GM12878 (cell line): ENCODE measurements around the gene STK40. TPM values are rescaled to one million over a fixed set of nuclear protein-coding genes. Genes with fewer than 3 reads are reported as not detected.

Experiments used
- ATAC-seq: fragments of 200-7000 bp; cut with Tn5 transposase; 3 replicates; pipeline ENCODE4 v1.9.1; 2020; ENCODE audit warnings: mild to moderate bottlenecking, moderate library complexity
- BruUV-seq: library from RNA; stranded (reverse); fragments of 400-500 nt; replicated peaks from 2 replicates; lab custom pipeline; 2021; lab: Mats Ljungman, UMichigan
- CTCF ChIA-PET: fragments of 300-600 bp; sonication (Branson Sonifier 250); formaldehyde crosslinking; extraction: SDS; loops from one replicate; lab custom pipeline; 2021; ENCODE audit warnings: inconsistent platforms; lab: Yijun Ruan, JAX
- POLR2A ChIA-PET: fragments of 350-600 bp; formaldehyde crosslinking; extraction: SDS; loops from one replicate; lab custom pipeline; 2021; ENCODE audit warnings: inconsistent platforms; lab: Charles Lee
- RAD21 ChIA-PET: fragments of 300-600 bp; sonication (Branson Sonifier 250); formaldehyde crosslinking; loops from one replicate; lab custom pipeline; 2023; ENCODE audit warnings: antibody characterized with exemption; ENCODE audit not compliant: unreplicated experiment; lab: Charles Lee
- SMC1A ChIA-PET: fragments of 300-600 bp; sonication (Branson Sonifier 250); formaldehyde crosslinking; loops from one replicate; lab custom pipeline; 2023; ENCODE audit not compliant: unreplicated experiment, uncharacterized antibody; lab: Charles Lee
- DNase-seq: peaks from one replicate; pipeline ENCODE4 v3.0.0-alpha.2; 2011; ENCODE audit warnings: low read depth, low spot score
- FAIRE-seq: peaks from 3 replicates; lab custom pipeline; 2011; peaks lifted over from hg19 to GRCh38; lab: Jason Lieb, UNC
- H2AFZ ChIP-seq: 2 replicates; pipeline ENCODE4 v1.6.0; 2011; ENCODE audit warnings: low read depth, low read length, control low read depth; ENCODE audit not compliant: control insufficient read depth
- H3K27ac ChIP-seq: 2 replicates; pipeline ENCODE4 v1.5.1; 2011; ENCODE audit warnings: control low read depth; ENCODE audit not compliant: control insufficient read depth, insufficient read depth
- H3K27me3 ChIP-seq, 2 experiments: replicated peaks in 1 of 2; 2 replicates each; pipeline versions ENCODE4 v1.6.0 to v1.6.1; 2011; ENCODE audit warnings: low read length in 1 of 2; ENCODE audit not compliant: control insufficient read depth in 2 of 2, insufficient read depth in 2 of 2
- H3K36me3 ChIP-seq, 2 experiments: 2 replicates each; pipeline ENCODE4 v1.5.1; 2011; ENCODE audit warnings: low read length in 1 of 2; ENCODE audit not compliant: control insufficient read depth in 2 of 2, insufficient read depth in 2 of 2
- H3K4me1 ChIP-seq: 2 replicates; pipeline ENCODE4 v1.6.1; 2011; ENCODE audit warnings: mild to moderate bottlenecking, low read length, moderate library complexity, mixed read lengths; ENCODE audit not compliant: control insufficient read depth, insufficient read depth
- H3K4me2 ChIP-seq: 2 replicates; pipeline ENCODE4 v1.6.0; 2011; ENCODE audit warnings: control low read depth; ENCODE audit not compliant: control insufficient read depth, insufficient read depth
- H3K4me3 ChIP-seq: fragments of 200-600 bp; sonication (generic); 2 replicates; pipeline ENCODE4 v1.5.1; 2016
- H3K79me2 ChIP-seq: 2 replicates; pipeline ENCODE4 v1.6.0; 2011; ENCODE audit warnings: low read length; ENCODE audit not compliant: control insufficient read depth, insufficient read depth
- H3K9ac ChIP-seq: 2 replicates; pipeline ENCODE4 v1.8.0; 2011; ENCODE audit warnings: low read length, control low read depth, mixed read lengths; ENCODE audit not compliant: control insufficient read depth, insufficient read depth
- H3K9me3 ChIP-seq: replicated peaks from 3 replicates; pipeline ENCODE4 v1.5.1; 2011; ENCODE audit warnings: mild to moderate bottlenecking, low read length; ENCODE audit not compliant: control insufficient read depth, insufficient read depth
- H4K20me1 ChIP-seq: 2 replicates; pipeline ENCODE4 v1.6.0; 2011; ENCODE audit not compliant: control insufficient read depth, insufficient read depth
- ATF7 ChIP-seq: fragments of 450-650 bp; IDR thresholded peaks from 2 replicates; pipeline ENCODE4 v1.6.1; 2016; ENCODE audit warnings: low read depth, mild to moderate bottlenecking
- ELK1 ChIP-seq: IDR thresholded peaks from 2 replicates; pipeline ENCODE4 v1.6.1; 2012; ENCODE audit warnings: low read depth, low read length, improper control_type of control experiment
- ETV6 ChIP-seq, 2 experiments: fragments of 450-650 bp in 1 of 2; IDR thresholded peaks in 1 of 2; conservative IDR thresholded peaks in 1 of 2; 2 replicates each; pipeline ENCODE4 v1.6.1; 2014; ENCODE audit warnings: antibody characterized with exemption in 1 of 2, borderline replicate concordance in 1 of 2, low read depth in 1 of 2, mild to moderate bottlenecking in 1 of 2, moderate library complexity in 1 of 2
- GATAD2B ChIP-seq: fragments of 450-650 bp; conservative IDR thresholded peaks from 2 replicates; pipeline ENCODE4 v1.6.1; 2017; ENCODE audit warnings: low read depth, mild to moderate bottlenecking, moderate library complexity
- HSF1 ChIP-seq: fragments of 150-350 bp; IDR thresholded peaks from 2 replicates; pipeline ENCODE4 v1.6.1; 2014; ENCODE audit warnings: mild to moderate bottlenecking, low read depth, low read length
- IKZF1 ChIP-seq: fragments of 450-650 bp; conservative IDR thresholded peaks from 2 replicates; pipeline ENCODE4 v1.6.1; 2017; ENCODE audit warnings: antibody characterized with exemption, mild to moderate bottlenecking
- IKZF2 ChIP-seq, 2 experiments: fragments of 450-650 bp; IDR thresholded peaks; 2 replicates each; pipeline ENCODE4 v1.6.1; 2017; ENCODE audit warnings: mild to moderate bottlenecking in 2 of 2, moderate library complexity in 2 of 2
- IRF4 ChIP-seq: IDR thresholded peaks from 2 replicates; pipeline ENCODE4 v1.6.1; 2011; ENCODE audit warnings: low read depth, low read length
- MTA3 ChIP-seq: IDR thresholded peaks from 2 replicates; pipeline ENCODE4 v1.6.1; 2012; ENCODE audit warnings: low read length, inconsistent platforms, borderline replicate concordance
- NBN ChIP-seq: fragments of 450-650 bp; IDR thresholded peaks from 2 replicates; pipeline ENCODE4 v1.6.1; 2016
- PAX8 ChIP-seq: fragments of 450-650 bp; IDR thresholded peaks from 2 replicates; pipeline ENCODE4 v1.6.1; 2017; ENCODE audit warnings: mild to moderate bottlenecking, moderate library complexity
- POLR2AphosphoS2 ChIP-seq: IDR thresholded peaks from 2 replicates; pipeline ENCODE4 v1.6.1; 2011; ENCODE audit warnings: low read depth, mild to moderate bottlenecking, low read length, improper control_type of control experiment, moderate library complexity
- RAD51 ChIP-seq: fragments of 450-650 bp; IDR thresholded peaks from 2 replicates; pipeline ENCODE4 v1.6.1; 2016; ENCODE audit warnings: moderate library complexity, mild to moderate bottlenecking, inconsistent platforms
- RELB ChIP-seq: fragments of 450-650 bp; IDR thresholded peaks from 2 replicates; pipeline ENCODE4 v1.6.1; 2017; ENCODE audit warnings: low read depth, mild to moderate bottlenecking, moderate library complexity
- SIN3A ChIP-seq: IDR thresholded peaks from 2 replicates; pipeline ENCODE4 v1.6.1; 2012; ENCODE audit warnings: low read depth, low read length, improper control_type of control experiment
- SMARCA5 ChIP-seq: fragments of 450-650 bp; IDR thresholded peaks from 2 replicates; pipeline ENCODE4 v1.6.1; 2017; ENCODE audit warnings: mild to moderate bottlenecking
- SP1 ChIP-seq: IDR thresholded peaks from one replicate; pipeline ENCODE4 v1.6.1; 2011; ENCODE audit warnings: low read depth, low read length
- STAT1 ChIP-seq: fragments of 450-650 bp; conservative IDR thresholded peaks from 2 replicates; pipeline ENCODE4 v1.6.1; 2014; ENCODE audit warnings: antibody characterized with exemption, mild to moderate bottlenecking
- TBL1XR1 ChIP-seq: IDR thresholded peaks from 2 replicates; pipeline ENCODE4 v1.6.1; 2012; ENCODE audit warnings: low read depth, low read length, improper control_type of control experiment
- WGBS: methylation state at CpG from one replicate; pipeline ENCODE4 v1.1.6; 2016; ENCODE audit warnings: low lambda C conversion rate; ENCODE audit not compliant: insufficient replicate concordance, insufficient coverage; ENCODE audit errors: missing lambda C conversion rate; 5-methylcytosine and 5-hydroxymethylcytosine counted together
- in situ Hi-C: fragments of 300-500 bp; cut with MboI; formaldehyde crosslinking; loops from 9 replicates; pipeline ENCODE4 v1.14.3; 2018; ENCODE audit warnings: mixed read lengths
- intact Hi-C: fragments of 100-400 bp; cut with micrococcal nuclease; formaldehyde crosslinking; loops from one replicate; pipeline ENCODE4 v1.14.2; 2022; ENCODE audit not compliant: unreplicated experiment
- polyA plus RNA-seq, 11 experiments: library from polyadenylated mRNA; depleted of rRNA in 4 of 11; unstranded in 6 of 11; stranded (reverse) in 5 of 11; fragments of >200 nt; fragmentation: Nextera tagmentation in 4 of 11; fragmentation: Illumina TruSeq in 1 of 11; extraction: Ambion mirVana in 4 of 11; extraction: Trizol in 1 of 11; gene quantifications; 1 replicate in 1 of 11; 2 replicates in 10 of 11; pipeline versions ENCODE4 v1.2.1 to v1.2.3, GENCODE V29; 2011 to 2016; ENCODE audit warnings: inconsistent platforms in 2 of 11, missing spikeins in 2 of 11, low read depth in 1 of 11
- total RNA-seq, 4 experiments: library from RNA; depleted of rRNA in 3 of 4; stranded (reverse); fragments of >200 nt in 3 of 4; fragmentation: Illumina TruSeq in 1 of 4; extraction: Trizol in 1 of 4; gene quantifications; 2 replicates each; pipeline versions ENCODE4 v1.2.1 to v1.2.3, GENCODE V29; 2013 to 2021

STK40 gene
- total and polyA plus RNA-seq, 10 of the 15 experiments (the other 5 are each of a cell fraction or from before 2014, with no cell fraction given) = 0.27 to 51.0 (median 29.5) TPM

GRCh38 chr1:36349839-36350238 lies 35.9 kb downstream of the STK40 start (continued):
- TF ChIP-seq POLR2AphosphoS2 (no peak), RAD51 (no peak), IKZF2 (IDR thresholded peaks at IDR 0.05) (no peak)

GRCh38 chr1:36349241-36349671 lies 36.5 kb downstream of the STK40 start:
- no peaks in the 10 kb centered on the region for H4K20me1 ChIP-seq
- peaks cover 13 to 21% of the 10 kb centered on the region in 2 experiments; a peak in 3 of 4 replicates for H3K36me3 ChIP-seq
- ChIA-PET RAD21 (interaction anchor here (1.0 to 2.9 kb wide), 4 partner anchors 19 to 70 kb away, joined by 3 to 17 read pairs (median 10); partner anchors contain the start of gene STK40), CTCF (interaction anchor here (0.5 to 13.5 kb wide), 10 partner anchors 12 to 510 kb away, joined by 3 to 157 read pairs (median 4); partner anchors contain the start of gene STK40), POLR2A (interaction anchor here (0.6 to 2.6 kb wide), 9 partner anchors 18 to 206 kb away, joined by 3 to 15 read pairs (median 4); no protein-coding TSS in a partner anchor), SMC1A (interaction anchor here (1.0 to 3.6 kb wide), 8 partner anchors 10 to 73 kb away, joined by 3 to 24 read pairs (median 6); partner anchors contain the start of gene LSM10)
- H3K9me3 ChIP-seq = no peaks in the 10 kb centered on the region
- peak; percentile 88 for DNase-seq
- intact Hi-C loops = loop anchor here (2.0 kb wide), 1 partner anchor 20 kb away; no protein-coding TSS in a partner anchor
- no TSS peak for BruUV-seq
- H3K79me2 ChIP-seq = no peaks in the 10 kb centered on the region; the same call in 1 of the 2 replicates
- H3K4me1 ChIP-seq = peaks cover 37% of the 10 kb centered on the region
- peak; percentile 97 for FAIRE-seq
- 7% methylated on average over 7 of the region's 7 CpGs for WGBS
- H3K4me2 ChIP-seq = peak overlapping the region; percentile 71
- H3K4me3 ChIP-seq = no peak overlapping the region
- in situ Hi-C loops = loop anchor here (5.0 kb wide), 1 partner anchor 73 kb away; no protein-coding TSS in a partner anchor
- H3K27ac ChIP-seq = peak overlapping the region; percentile 79
- peak overlapping the region; percentile 28; the same call in 1 of the 2 replicates for H3K9ac ChIP-seq
- H2AFZ ChIP-seq = no peak overlapping the region
- ATAC-seq = peak; percentile 97
- no peaks in the 10 kb centered on the region for H3K27me3 ChIP-seq
- TF ChIP-seq SP1 (peak; percentile 58), IRF4 (peak; percentile 58; the same call in 1 of the 2 replicates), RELB (peak; percentile 71; the same call in 1 of the 2 replicates), ATF7 (peak; percentile 55; the same call in 1 of the 2 replicates), HSF1 (no peak), GATAD2B (peak; percentile 26; the same call in 1 of the 2 replicates), STAT1 (no peak), SIN3A (no peak), SMARCA5 (peak; percentile 65), IKZF2 (IDR thresholded peaks at IDR 0.05) (peak; percentile 77; a peak in 3 of 4 replicates), ETV6 (conservative IDR thresholded peaks at IDR 0.05 in 1 of 2, IDR thresholded peaks at IDR 0.05 in 1 of 2; ENCODE audit: borderline replicate concordance in 1 of 2, low read depth in 1 of 2) (peak in 1 of 2 experiments; percentile 45; a peak in 1 of 4 replicates), TBL1XR1 (0 out of 2 replicates have a peak, but pooled peaks have one; percentile 60), NBN (peak; percentile 53; the same call in 1 of the 2 replicates), MTA3 (peak; percentile 58; the same call in 1 of the 2 replicates), IKZF1 (peak; percentile 75), ELK1 (no peak), PAX8 (no peak)
